OCI-LY1 (cell line): ENCODE data around the gene ZNF25.
"Not testable (repeated sequence)": the region's sequence is repeated elsewhere in the genome, so short reads cannot be mapped to it uniquely, and the experiment has no call there.

ENCODE experiments used
- H2AFZ ChIP-seq: fragments of 200-600 bp; sonication (generic), shearing (Covaris generic); 2 replicates; pipeline ENCODE4 v1.6.0; 2014; ENCODE audit warnings: antibody characterized with exemption, mild to moderate bottlenecking, low read length
- H3F3A ChIP-seq: fragments of 200-600 bp; sonication (generic), shearing (Covaris generic); 2 replicates; pipeline ENCODE4 v1.6.0; 2014; ENCODE audit warnings: mild to moderate bottlenecking, antibody characterized with exemption, low read length, moderate library complexity; ENCODE audit not compliant: insufficient read depth
- H3K27ac ChIP-seq: fragments of 200-600 bp; sonication (generic); 2 replicates; pipeline ENCODE4 v1.5.1; 2014; ENCODE audit warnings: low read length, mixed run types, mild to moderate bottlenecking, low read depth; ENCODE audit not compliant: poor library complexity, severe bottlenecking
- H3K27me3 ChIP-seq: fragments of 200-600 bp; sonication (generic); 2 replicates; pipeline ENCODE4 v1.6.0; 2014; ENCODE audit warnings: antibody characterized with exemption, mild to moderate bottlenecking, low read length, moderate library complexity; ENCODE audit not compliant: insufficient read depth
- H3K36me3 ChIP-seq: fragments of 200-600 bp; sonication (generic); 2 replicates; pipeline ENCODE4 v1.6.1; 2014; ENCODE audit warnings: mild to moderate bottlenecking, antibody characterized with exemption, low read length, moderate library complexity, mixed read lengths; ENCODE audit not compliant: insufficient read depth
- H3K4me1 ChIP-seq: fragments of 200-600 bp; sonication (generic); 2 replicates; pipeline ENCODE4 v1.5.1; 2014; ENCODE audit warnings: mild to moderate bottlenecking, low read length, moderate library complexity; ENCODE audit not compliant: insufficient read depth, severe bottlenecking
- H3K4me2 ChIP-seq: fragments of 200-600 bp; sonication (generic), shearing (Covaris generic); 2 replicates; pipeline ENCODE4 v1.6.1; 2014; ENCODE audit warnings: low read length
- H3K4me3 ChIP-seq: fragments of 200-600 bp; sonication (generic); 2 replicates; pipeline ENCODE4 v1.5.1; 2014; ENCODE audit warnings: low read length, low read depth, mild to moderate bottlenecking, mixed read lengths; ENCODE audit not compliant: poor library complexity, severe bottlenecking
- H3K79me2 ChIP-seq: fragments of 200-600 bp; shearing (Covaris generic); 2 replicates; pipeline ENCODE4 v1.6.1; 2016; ENCODE audit warnings: mixed run types, low read length, mixed read lengths; ENCODE audit not compliant: insufficient read depth
- H3K9ac ChIP-seq: fragments of 200-600 bp; sonication (generic), shearing (Covaris generic); 2 replicates; pipeline ENCODE4 v1.6.1; 2014; ENCODE audit warnings: mild to moderate bottlenecking, low read length, mixed read lengths
- H3K9me2 ChIP-seq: fragments of 200-600 bp; sonication (generic), shearing (Covaris generic); 2 replicates; pipeline ENCODE4 v1.6.1; 2014; ENCODE audit warnings: low read depth, mild to moderate bottlenecking, low read length, mixed read lengths
- H3K9me3 ChIP-seq: fragments of 200-600 bp; shearing (Covaris generic); 2 replicates; pipeline ENCODE4 v1.6.1; 2014; ENCODE audit warnings: low read length, mixed read lengths
- H4K20me1 ChIP-seq: fragments of 200-600 bp; sonication (generic), shearing (Covaris generic); 2 replicates; pipeline ENCODE4 v1.6.0; 2016; ENCODE audit warnings: mild to moderate bottlenecking, low read length; ENCODE audit not compliant: insufficient read depth
- CTCF ChIP-seq: fragments of 200-600 bp; sonication (generic), shearing (Covaris generic); IDR thresholded peaks from 2 replicates; pipeline ENCODE4 v1.5.1; 2017; ENCODE audit warnings: mild to moderate bottlenecking, antibody characterized with exemption, low read length, moderate library complexity, mixed read lengths
- EZH2 ChIP-seq: fragments of 200-600 bp; sonication (generic), shearing (Covaris generic); IDR thresholded peaks from 2 replicates; pipeline ENCODE4 v1.8.0; 2017; ENCODE audit warnings: borderline replicate concordance, mixed run types, mild to moderate bottlenecking, antibody characterized with exemption, low read length, moderate library complexity, mixed read lengths

The ZNF25 gene

GRCh38 chr10:37937864-37938263, 38.6 kb downstream of the ZNF25 start:
- Histone ChIP-seq H3K36me3 (no peaks in the 10 kb centered on the region), H3K79me2 (no peaks in the 10 kb centered on the region), H3F3A (no peaks in the 10 kb centered on the region), H3K9ac (no peak overlapping the region), H4K20me1 (no peaks in the 10 kb centered on the region), H3K9me3 (no peaks in the 10 kb centered on the region), H3K9me2 (no peaks in the 10 kb centered on the region), H3K4me3 (no peak overlapping the region), H3K4me1 (no peaks in the 10 kb centered on the region), H3K27ac (no peak overlapping the region), H3K27me3 (no peaks in the 10 kb centered on the region), H3K4me2 (no peak overlapping the region), H2AFZ (no peak overlapping the region)
- TF ChIP-seq CTCF (peak; percentile 47), EZH2 (no peak)

GRCh38 chr10:37934791-37935190, 41.7 kb downstream of the ZNF25 start:
- no peaks in the 10 kb centered on the region for H3K9me2 ChIP-seq
- H3K4me2 ChIP-seq = no peak overlapping the region
- H4K20me1 ChIP-seq = no peaks in the 10 kb centered on the region
- no peaks in the 10 kb centered on the region for H3K4me1 ChIP-seq
- no peak overlapping the region for H3K27ac ChIP-seq
- no peaks in the 10 kb centered on the region for H3K36me3 ChIP-seq
- no peak overlapping the region for H2AFZ ChIP-seq
- no peaks in the 10 kb centered on the region for H3K27me3 ChIP-seq
- no peaks in the 10 kb centered on the region for H3F3A ChIP-seq
- no peak overlapping the region for H3K4me3 ChIP-seq
- H3K79me2 ChIP-seq = no peaks in the 10 kb centered on the region
- H3K9me3 ChIP-seq = no peaks in the 10 kb centered on the region
- TF ChIP-seq CTCF = no peak
- TF ChIP-seq EZH2 = no peak
- no peak overlapping the region for H3K9ac ChIP-seq

- Histone ChIP-seq H3K27me3 (no peaks in the 10 kb centered on the region), H3K9me3 (no peaks in the 10 kb centered on the region), H3K9me2 (no peaks in the 10 kb centered on the region), H3K27ac (no peak overlapping the region), H2AFZ (no peak overlapping the region), H3K4me1 (no peaks in the 10 kb centered on the region), H3K4me2 (no peak overlapping the region), H3K79me2 (no peaks in the 10 kb centered on the region), H3K9ac (no peak overlapping the region), H3K36me3 (no peaks in the 10 kb centered on the region), H4K20me1 (no peaks in the 10 kb centered on the region), H3F3A (no peaks in the 10 kb centered on the region), H3K4me3 (no peak overlapping the region)
- TF ChIP-seq CTCF (no peak), EZH2 (no peak)
Observed at GRCh38 chr10:37930423-37930822, 46.0 kb downstream of the ZNF25 start.

- H2AFZ ChIP-seq, H3F3A ChIP-seq, H3K9me3 ChIP-seq, H3K9me2 ChIP-seq, H3K36me3 ChIP-seq, H3K4me2 ChIP-seq, H3K27ac ChIP-seq, H3K4me3 ChIP-seq, H3K9ac ChIP-seq, H3K4me1 ChIP-seq, H3K79me2 ChIP-seq, H3K27me3 ChIP-seq, H4K20me1 ChIP-seq: not testable (repeated sequence)
Observed at GRCh38 chr10:37908165-37908564, 68.3 kb downstream of the ZNF25 start.
